A549 treated with ZK216348 at 1 μM for 4 hours (cell line): Measurements from ENCODE around the gene GMPR2. TPM values are rescaled to one million over a fixed set of nuclear protein-coding genes. Genes with fewer than 3 reads are reported as not detected.

Experiments used
- total RNA-seq: library from RNA; stranded (reverse); fragments of 200-300 nt; extraction: Qiagen RNA extraction; gene quantifications from 5 replicates; pipeline ENCODE4 v1.2.3, GENCODE V29; 2022; ENCODE audit warnings: low read depth

Gene GMPR2
- 53.6 to 67.0 TPM (median 57.2 TPM) in 5 replicates for total RNA-seq

DNA sequence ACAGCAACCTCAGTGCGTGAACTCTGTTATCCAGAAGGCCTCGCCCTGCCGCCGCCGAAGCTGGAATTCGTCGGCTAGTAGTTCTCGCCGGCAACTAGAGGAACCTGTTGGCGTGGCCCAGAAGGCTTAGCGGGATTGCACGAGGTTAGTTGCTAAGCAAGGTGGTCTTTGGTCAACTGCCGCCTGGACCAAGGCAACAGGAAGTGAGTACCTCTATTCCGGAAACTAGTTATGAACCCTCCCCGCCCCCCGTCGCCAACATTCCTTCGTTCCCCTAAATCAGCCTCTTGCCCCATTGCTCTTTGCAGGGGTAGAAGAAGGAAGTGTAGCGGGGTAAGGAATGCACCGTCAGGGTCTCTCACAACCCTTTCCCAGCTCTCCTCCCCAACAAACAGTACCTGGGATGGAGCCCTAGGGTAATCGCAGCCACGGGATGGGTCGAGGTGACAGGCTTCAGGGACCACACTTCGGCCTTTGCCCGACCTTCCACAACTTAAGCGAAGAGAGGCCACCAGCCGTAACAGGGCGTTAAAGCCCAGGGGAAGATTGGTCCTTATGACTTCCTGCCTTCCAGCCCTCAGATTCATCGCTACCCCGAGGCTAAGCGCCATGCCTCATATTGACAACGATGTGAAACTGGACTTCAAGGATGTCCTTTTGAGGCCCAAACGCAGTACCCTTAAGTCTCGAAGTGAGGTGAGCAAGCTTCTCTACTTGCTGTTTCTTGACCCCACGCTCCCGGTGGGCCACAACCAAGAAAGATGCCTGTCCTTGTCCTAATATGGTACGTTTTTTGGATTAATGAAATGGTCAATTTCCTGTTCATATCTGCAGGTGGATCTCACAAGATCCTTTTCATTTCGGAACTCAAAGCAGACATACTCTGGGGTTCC is at the start of gene GMPR2:
GMPR2 (plus strand) TSS at position 285 of the 893 bp plus-strand sequence; CDS start at position 610, 325 bp downstream.

DNA sequence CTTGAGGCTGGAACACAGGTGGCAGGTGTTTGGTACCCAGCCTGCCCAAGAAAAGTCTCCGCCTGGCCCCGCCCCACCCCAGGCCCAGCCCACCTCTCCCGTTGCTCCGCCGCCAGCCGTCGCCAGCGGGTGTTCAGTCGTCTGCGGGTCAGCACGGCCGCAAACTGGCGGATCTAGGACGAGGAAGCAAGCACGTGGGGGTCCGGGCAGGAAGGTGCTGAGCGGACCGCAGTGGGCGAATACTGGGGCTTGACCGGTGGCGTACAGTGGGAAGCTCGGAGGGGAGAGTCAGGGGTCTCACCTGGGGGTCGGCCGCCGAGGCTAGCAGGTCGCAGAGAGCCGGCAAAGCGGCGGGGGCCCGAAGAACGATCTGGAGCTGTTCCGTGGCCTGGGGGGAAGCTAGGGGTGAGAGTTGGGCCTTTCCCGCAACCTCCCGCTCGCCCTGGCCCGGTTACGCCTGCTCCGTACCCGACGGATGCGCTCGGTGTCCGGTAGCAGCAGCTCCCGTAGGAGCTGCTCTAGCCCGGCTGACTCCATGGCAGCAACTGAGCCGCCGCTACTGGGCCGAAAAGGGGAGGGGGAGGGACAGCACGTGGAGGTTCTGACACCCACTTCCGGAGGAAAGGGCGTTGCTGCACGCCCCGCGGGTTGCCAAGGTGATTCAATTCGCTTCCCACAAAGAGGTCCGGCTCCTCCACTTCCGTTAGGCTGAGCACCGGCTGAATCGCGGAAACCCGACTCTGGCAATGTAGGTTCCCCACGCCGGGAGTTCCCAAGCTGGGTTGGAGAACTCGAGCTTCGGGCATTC is 44.3 kb upstream of the GMPR2 start, which contains the start of gene IPO4:
IPO4 (minus strand) TSS at position 566 of the 808 bp plus-strand sequence; CDS start at position 537, 29 bp downstream.

DNA sequence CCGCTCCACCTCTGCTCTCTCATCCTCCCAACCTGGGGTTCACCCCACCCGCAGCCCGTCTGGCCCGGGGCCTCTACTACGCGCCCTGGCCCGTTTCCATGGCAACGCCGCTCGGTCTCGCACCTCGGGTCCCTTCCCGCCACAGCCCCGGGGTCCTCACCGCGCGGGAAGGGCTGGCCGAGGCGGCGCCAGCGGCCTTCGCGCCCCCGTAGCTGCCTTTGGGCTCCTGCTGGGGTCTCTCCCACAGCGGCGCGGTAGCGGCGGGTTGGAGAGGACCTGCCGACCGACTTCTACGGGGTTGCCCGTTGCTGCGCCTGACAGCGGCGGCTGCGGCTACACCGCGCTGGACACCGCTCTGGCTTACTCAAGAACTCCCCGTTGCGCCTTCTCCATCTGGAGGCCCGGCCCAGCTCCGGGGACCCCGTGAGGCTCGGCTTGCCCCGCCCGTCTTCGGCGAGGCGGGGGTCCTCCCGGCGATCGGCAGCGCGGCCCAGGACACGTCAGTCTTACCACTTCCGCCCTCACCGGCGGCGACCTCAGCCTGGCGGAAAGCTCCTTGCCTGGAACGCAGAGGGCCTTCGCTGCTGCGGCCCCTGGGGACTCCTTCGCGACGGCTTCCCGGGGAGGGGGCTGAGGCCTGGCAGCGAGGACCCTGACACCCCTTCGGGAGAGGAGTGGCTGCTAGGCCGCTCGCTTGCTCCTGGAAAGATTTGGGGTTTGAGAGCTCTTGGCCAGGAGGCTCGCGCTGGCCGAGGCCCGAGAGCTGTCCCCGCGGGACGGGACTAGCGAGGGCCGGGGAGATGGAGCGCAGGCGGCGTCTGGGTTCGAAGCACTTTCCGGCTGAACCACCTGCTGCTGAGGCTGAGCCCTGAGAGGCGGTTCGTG is 37.3 kb upstream of the GMPR2 start, which contains the start of gene TM9SF1:
TM9SF1 (minus strand) TSS at position 256 of the 885 bp plus-strand sequence. CDS start 422 bp downstream, outside the sequence.

DNA sequence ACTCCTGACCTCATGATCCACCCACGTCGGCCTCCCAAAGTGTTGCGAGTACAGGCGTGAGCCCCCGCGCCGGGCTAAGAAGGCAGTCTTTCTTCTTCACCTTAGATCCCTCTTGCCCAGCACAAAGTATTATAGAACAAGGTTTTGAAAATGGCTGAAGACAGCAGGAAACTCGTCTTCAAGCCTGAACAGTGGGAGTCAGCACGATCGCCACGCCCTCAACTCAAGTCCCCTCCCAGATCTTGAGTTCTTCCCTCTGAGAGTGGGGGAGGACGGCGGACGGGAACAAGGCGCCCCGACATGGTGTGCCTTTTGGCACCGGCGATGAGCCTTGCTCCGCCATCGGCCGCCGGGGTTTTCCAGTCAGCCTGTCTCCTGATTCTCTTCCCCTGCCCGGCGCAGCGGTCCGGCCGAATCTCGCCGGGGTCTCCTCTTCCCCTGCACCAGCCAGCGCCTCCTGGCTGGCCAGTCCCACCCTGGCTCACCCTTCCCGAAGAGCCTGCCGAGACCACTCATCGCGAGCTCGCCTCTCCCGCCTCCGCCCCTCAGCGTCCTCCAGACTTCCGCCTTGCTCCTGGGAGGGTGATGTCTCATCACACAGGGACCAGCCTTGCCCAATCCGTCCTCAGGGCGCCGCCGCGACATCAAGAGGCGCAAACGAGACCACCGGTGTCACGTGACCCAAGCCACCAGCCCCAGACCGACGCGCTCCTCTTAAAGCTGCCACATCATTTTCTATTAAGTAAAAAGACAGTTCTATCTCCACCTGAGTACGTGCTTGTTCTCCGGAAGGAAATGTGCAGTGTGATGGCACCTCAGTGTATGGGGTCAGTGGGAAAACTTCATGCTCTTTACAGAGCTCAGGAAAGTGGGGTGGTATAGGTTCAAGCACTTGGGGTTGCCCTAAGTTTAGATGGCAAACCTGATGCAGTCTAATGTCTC is 19.5 kb upstream of the GMPR2 start, which contains the start of gene CHMP4A:
CHMP4A (minus strand) TSS at position 565 of the 942 bp plus-strand sequence; CDS start at position 516, 49 bp downstream.

DNA sequence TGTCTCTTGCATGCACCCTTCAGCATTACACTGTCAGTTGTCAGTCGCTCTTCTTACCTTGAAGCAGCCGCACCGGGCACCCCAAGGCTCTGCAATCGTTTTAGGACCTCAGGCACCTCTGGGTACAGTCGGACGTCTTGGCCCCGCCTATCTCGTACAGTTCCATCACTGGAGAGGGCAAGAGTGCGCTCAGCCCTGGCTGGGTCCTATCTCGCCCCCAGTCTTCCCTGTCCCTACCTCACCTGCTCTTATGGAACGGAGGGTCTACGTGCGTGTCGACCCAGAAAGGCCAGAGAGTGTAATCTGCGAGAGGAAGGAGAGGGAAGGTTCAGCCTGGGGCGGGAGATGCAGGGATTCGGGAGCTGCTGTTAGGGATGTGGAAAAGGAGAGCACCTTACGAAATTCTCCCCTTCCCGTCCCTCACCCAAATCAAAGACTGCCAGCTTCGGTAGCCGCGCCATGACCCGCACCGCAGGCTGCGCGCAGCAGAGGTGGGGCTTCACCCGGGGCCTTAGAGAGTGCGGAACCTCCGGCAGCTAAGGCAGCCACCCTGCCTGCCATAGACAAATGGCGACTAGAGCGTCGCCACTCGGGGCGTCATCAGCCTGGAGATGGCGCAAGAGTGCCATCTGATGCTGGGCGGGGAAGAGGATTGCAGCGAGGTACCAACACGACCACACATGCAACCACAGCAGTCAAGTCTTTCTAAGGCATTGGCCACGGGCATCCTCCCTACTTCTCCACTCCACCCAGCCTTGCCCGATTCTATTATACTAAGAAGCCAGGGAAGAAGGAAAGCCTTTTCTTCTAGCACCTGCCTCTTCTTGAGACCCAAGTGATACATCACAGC is 17.0 kb upstream of the GMPR2 start, which contains the start of gene MDP1:
MDP1 (minus strand) TSS at position 572 of the 850 bp plus-strand sequence; CDS start at position 461, 111 bp downstream.

DNA sequence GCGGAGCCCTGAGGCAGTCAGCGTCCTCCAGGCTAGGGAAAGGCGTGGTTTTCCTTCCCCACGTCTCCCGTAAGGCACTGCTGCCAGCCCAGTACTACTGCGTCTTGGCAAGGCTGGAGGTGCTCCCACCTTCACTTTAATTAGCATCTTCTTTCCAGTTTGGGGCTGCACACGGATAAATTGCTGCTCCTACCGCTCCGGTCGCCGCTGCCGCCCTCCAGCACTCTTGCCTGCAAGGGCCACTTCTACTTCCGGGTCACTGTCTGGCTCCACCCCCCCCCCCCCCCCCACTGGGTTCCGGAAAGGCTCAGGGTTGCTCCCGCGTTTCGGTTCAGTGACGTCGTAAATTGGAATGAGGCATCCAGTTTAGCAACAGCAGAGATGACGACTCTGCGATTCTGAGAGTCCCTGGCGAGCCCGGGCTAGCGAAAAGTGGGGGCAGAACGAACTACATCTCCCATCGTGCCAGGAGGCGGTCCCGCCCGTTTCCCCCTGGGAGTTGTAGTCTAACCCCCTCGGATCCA is 546 bp upstream of the GMPR2 start, which contains the start of gene NEDD8:
NEDD8 (minus strand) TSS at position 247 of the 524 bp plus-strand sequence; CDS start at position 147, 100 bp downstream.

DNA sequence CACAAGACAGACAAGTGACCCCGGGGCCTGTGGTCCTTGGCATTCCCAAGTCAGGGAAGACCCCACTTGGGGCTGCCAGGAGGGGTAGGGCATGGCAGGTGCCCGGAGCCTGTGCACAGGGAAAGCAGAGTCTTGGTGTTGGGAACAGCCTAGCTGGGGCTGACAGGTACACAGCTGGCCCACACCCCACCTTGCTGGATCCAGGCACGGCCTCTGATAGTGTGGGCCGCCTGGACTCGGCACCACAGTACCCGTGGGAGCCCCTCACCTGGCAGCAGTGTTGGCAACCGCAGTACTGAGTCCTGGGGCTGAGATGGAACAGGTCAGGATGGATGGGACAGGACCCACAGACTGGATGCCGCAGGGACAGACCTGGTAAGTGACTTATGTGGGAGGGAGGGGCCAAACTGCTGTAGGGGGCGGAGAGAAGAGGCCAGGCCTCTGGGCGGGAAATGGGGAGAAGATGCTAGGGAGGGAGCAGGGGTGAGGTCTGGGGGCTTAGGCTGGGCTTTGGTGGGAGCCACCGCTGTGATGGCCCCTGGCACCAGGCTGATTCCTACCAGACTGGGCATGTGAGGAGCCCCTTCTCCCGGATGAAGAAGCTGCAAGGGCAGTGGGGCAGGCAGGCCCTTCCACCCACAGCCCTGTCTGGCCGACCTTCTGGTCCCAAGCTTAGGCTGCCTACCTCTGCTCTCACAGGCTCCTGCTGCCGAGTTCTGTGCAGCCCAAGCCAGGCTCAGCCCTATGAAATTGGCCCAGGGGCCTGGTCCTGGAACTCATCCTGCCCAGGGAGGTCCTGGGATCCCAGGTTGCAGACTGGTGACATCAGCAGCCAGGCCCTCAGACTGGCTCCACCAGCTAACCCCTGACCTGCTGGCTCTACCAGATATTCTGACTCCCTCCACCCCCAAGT is 30.3 kb downstream of the GMPR2 start, which contains the start of gene TGM1:
TGM1 (minus strand) TSS at position 357 of the 913 bp plus-strand sequence. CDS start 825 bp downstream, outside the sequence.

DNA sequence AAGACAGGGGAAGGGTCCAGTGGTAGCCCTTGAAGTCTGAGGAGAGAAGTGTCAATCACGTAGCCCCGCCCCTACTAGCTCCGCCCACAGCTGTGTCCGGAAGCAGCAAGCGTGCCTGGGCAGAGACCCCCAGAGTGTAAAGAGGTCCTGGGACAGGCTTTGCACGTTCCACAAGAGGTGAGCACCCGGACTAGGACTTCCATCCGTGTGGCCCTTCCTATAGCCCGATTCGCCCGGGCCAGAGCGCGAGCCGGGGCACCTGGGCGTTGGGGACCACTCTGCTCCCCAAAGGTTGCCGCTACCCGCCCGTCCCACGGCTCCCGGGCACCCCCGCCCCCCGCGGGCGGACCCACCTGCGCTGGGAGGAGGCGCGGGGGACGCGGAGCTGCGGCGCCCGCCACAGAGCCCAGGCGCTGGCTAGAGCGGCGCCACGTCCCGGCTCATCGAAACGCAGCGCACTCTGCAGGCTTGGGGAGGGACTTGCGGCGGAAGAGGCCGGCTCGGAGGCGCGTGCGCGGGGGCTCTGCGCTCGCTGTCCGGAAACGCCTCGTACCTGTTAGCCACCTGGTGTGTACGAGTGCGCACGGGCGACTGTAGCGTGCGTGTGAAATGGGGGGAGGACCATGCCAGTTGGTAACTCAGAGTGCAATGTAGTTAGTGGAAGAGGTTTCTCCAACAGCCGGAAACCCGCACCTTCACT is 38.6 kb downstream of the GMPR2 start, which contains the start of gene RABGGTA:
RABGGTA (minus strand) TSS at position 464 of the 700 bp plus-strand sequence. CDS start 482 bp downstream, outside the sequence.

Other genes with a start within 250 kb of the GMPR2 start
- 23.2 to 36.3 TPM (median 32.1 TPM) in 5 replicates for gene DHRS4L2, start 244.0 kb upstream of the GMPR2 start, total RNA-seq
- 0.22 to 0.74 TPM (median 0.60 TPM) in 5 replicates for gene CARMIL3, start 180.9 kb upstream of the GMPR2 start, total RNA-seq
- not detected in 5 replicates for gene CPNE6, start 161.4 kb upstream of the GMPR2 start, total RNA-seq
- gene PCK2, start 138.6 kb upstream of the GMPR2 start, total RNA-seq = 13.5 to 21.1 TPM (median 19.2 TPM) in 5 replicates
- gene DCAF11, start 118.2 kb upstream of the GMPR2 start, total RNA-seq = 19.4 to 22.4 TPM (median 21.7 TPM) in 5 replicates
- gene NRL, start 118.0 kb upstream of the GMPR2 start, total RNA-seq = 0.53 to 0.97 TPM (median 0.65 TPM) in 5 replicates
- gene FITM1, start 102.3 kb upstream of the GMPR2 start, total RNA-seq = not detected in 5 replicates
- gene PSME1, start 96.7 kb upstream of the GMPR2 start, total RNA-seq = 149 to 185 TPM (median 165 TPM) in 5 replicates
- 37.8 to 64.0 TPM (median 62.7 TPM) in 5 replicates for gene EMC9, start 91.3 kb upstream of the GMPR2 start, total RNA-seq
- 149 to 205 TPM (median 163 TPM) in 5 replicates for gene PSME2, start 86.3 kb upstream of the GMPR2 start, total RNA-seq
- 14.7 to 35.4 TPM (median 31.7 TPM) in 5 replicates for gene RNF31, start 85.4 kb upstream of the GMPR2 start, total RNA-seq
- gene IRF9, start 71.7 kb upstream of the GMPR2 start, total RNA-seq = 15.5 to 24.9 TPM (median 19.7 TPM) in 5 replicates
- 2.6 to 6.5 TPM (median 4.6 TPM) in 5 replicates for gene REC8, start 60.8 kb upstream of the GMPR2 start, total RNA-seq
- 51.4 to 91.8 TPM (median 77.1 TPM) in 5 replicates for gene IPO4, start 44.1 kb upstream of the GMPR2 start, total RNA-seq
- 48.0 to 74.0 TPM (median 66.9 TPM) in 5 replicates for gene TM9SF1, start 37.5 kb upstream of the GMPR2 start, total RNA-seq
- gene TSSK4, start 27.2 kb upstream of the GMPR2 start, total RNA-seq = not detected in 5 replicates
- 76.7 to 107 TPM (median 84.4 TPM) in 5 replicates for gene CHMP4A, start 19.4 kb upstream of the GMPR2 start, total RNA-seq
- gene MDP1, start 16.9 kb upstream of the GMPR2 start, total RNA-seq = 22.6 to 33.8 TPM (median 29.9 TPM) in 5 replicates
- gene NEDD8, start 562 bp upstream of the GMPR2 start, total RNA-seq = 456 to 538 TPM (median 471 TPM) in 5 replicates
- 31.9 to 41.7 TPM (median 36.3 TPM) in 5 replicates for gene TINF2, start 9.7 kb downstream of the GMPR2 start, total RNA-seq
- gene TGM1, start 30.2 kb downstream of the GMPR2 start, total RNA-seq = 0.72 to 1.3 TPM (median 0.74 TPM) in 5 replicates
- gene RABGGTA, start 38.7 kb downstream of the GMPR2 start, total RNA-seq = 13.7 to 19.6 TPM (median 18.4 TPM) in 5 replicates
- gene DHRS1, start 66.9 kb downstream of the GMPR2 start, total RNA-seq = 9.5 to 15.2 TPM (median 13.7 TPM) in 5 replicates
- 11.6 to 19.3 TPM (median 18.7 TPM) in 5 replicates for gene NOP9, start 66.9 kb downstream of the GMPR2 start, total RNA-seq
- gene CIDEB, start 75.0 kb downstream of the GMPR2 start, total RNA-seq = 0.12 to 0.21 TPM (median 0.18 TPM) in 4 of 5 replicates, not detected in the other
- 2.0 to 6.3 TPM (median 5.6 TPM) in 5 replicates for gene LTB4R2, start 77.2 kb downstream of the GMPR2 start, total RNA-seq
- gene LTB4R, start 78.6 kb downstream of the GMPR2 start, total RNA-seq = 3.2 to 6.8 TPM (median 5.9 TPM) in 5 replicates
- gene ADCY4, start 102.1 kb downstream of the GMPR2 start, total RNA-seq = 0.21 TPM in 1 of 5 replicates, not detected in the others
- not detected in 5 replicates for gene RIPK3, start 107.1 kb downstream of the GMPR2 start, total RNA-seq
- 0.15 to 0.36 TPM (median 0.25 TPM) in 4 of 5 replicates, not detected in the other for gene NFATC4, start 135.3 kb downstream of the GMPR2 start, total RNA-seq
- 0.25 to 0.57 TPM (median 0.27 TPM) in 5 replicates for gene NYNRIN, start 166.1 kb downstream of the GMPR2 start, total RNA-seq
- gene CBLN3, start 196.7 kb downstream of the GMPR2 start, total RNA-seq = 0.59 to 2.1 TPM (median 1.1 TPM) in 5 replicates
- 19.8 to 31.7 TPM (median 27.3 TPM) in 5 replicates for gene KHNYN, start 197.0 kb downstream of the GMPR2 start, total RNA-seq
- gene SDR39U1, start 209.8 kb downstream of the GMPR2 start, total RNA-seq = 33.1 to 53.2 TPM (median 49.6 TPM) in 5 replicates